ENCODE measurements around the gene TEP1. TPM values are rescaled to one million over a fixed set of nuclear protein-coding genes. Genes with fewer than 3 reads are reported as not detected.
"Not testable (repeated sequence)": the region's sequence is repeated elsewhere in the genome, so short reads cannot be mapped to it uniquely, and the experiment has no call there.

TEP1 gene
- 18.6 TPM for polyA plus RNA-seq (2012; ENCODE audit: insufficient read depth, insufficient read length)

GRCh38 chr14:20412876-20413743 is at the start of gene TEP1:
Gene TEP1 (minus strand): TSS chr14:20413501. CDS start chr14:20408439, 5,062 bp downstream.
- DNase-seq (ENCODE audit: low read depth, low spot score), result peak; percentile 52

GRCh38 chr14:20461225-20462141 is 48.2 kb upstream of the TEP1 start, which contains the start of gene PIP4P1:
Gene PIP4P1 (minus strand): TSS chr14:20461434. CDS start chr14:20461325, 109 bp downstream.
- H3K4me3 ChIP-seq (ENCODE audit: low read length), result peak within 1 kb of the TSS; percentile 90
- peak; percentile 100 for DNase-seq (ENCODE audit: low read depth, low spot score)

More at GRCh38 chr14:20412876-20413743, at the start of gene TEP1:
- H3K4me3 ChIP-seq (ENCODE audit: low read length), result peak within 1 kb of the TSS; percentile 85

- peak overlapping the region; percentile 90 for H3K4me3 ChIP-seq (ENCODE audit: low read length)
- no peak for DNase-seq (ENCODE audit: low read depth, low spot score)
Measured at GRCh38 chr14:20460458-20461224, 47.3 kb upstream of the TEP1 start.

GRCh38 chr14:20458031-20458789 is 44.9 kb upstream of the TEP1 start:
- H3K4me3 ChIP-seq (ENCODE audit: low read length), result no peak overlapping the region
- DNase-seq (ENCODE audit: low read depth, low spot score), result no peak

- no peak for DNase-seq (ENCODE audit: low read depth, low spot score)
- no peak overlapping the region for H3K4me3 ChIP-seq (ENCODE audit: low read length)
Measured at GRCh38 chr14:20456971-20457370, 43.7 kb upstream of the TEP1 start.

GRCh38 chr14:20455355-20456300 is 42.3 kb upstream of the TEP1 start:
- peak overlapping the region; percentile 97 for H3K4me3 ChIP-seq (ENCODE audit: low read length)
- DNase-seq (ENCODE audit: low read depth, low spot score), result no peak

- H3K4me3 ChIP-seq (ENCODE audit: low read length), result peak within 1 kb of the TSS; percentile 97
- peak; percentile 99 for DNase-seq (ENCODE audit: low read depth, low spot score)
Measured at GRCh38 chr14:20454516-20455354, 41.4 kb upstream of the TEP1 start, which contains the start of the genes APEX1 and OSGEP. Gene APEX1 (plus strand): TSS chr14:20455226. CDS start chr14:20455646, 420 bp downstream. Gene OSGEP (minus strand): TSS chr14:20454812. CDS start chr14:20454683, 129 bp downstream.

- not testable (repeated sequence) for DNase-seq (ENCODE audit: low read depth, low spot score); H3K4me3 ChIP-seq (ENCODE audit: low read length)
Measured at GRCh38 chr14:20452831-20453230, 39.5 kb upstream of the TEP1 start.

GRCh38 chr14:20446889-20447288 is 33.6 kb upstream of the TEP1 start:
- DNase-seq (ENCODE audit: low read depth, low spot score), result no peak
- no peak overlapping the region for H3K4me3 ChIP-seq (ENCODE audit: low read length)

- DNase-seq (ENCODE audit: low read depth, low spot score), result not testable (repeated sequence)
Measured at GRCh38 chr14:20443650-20444049, 30.3 kb upstream of the TEP1 start.

GRCh38 chr14:20441461-20441860 is 28.2 kb upstream of the TEP1 start:
- no peak for DNase-seq (ENCODE audit: low read depth, low spot score)
- H3K4me3 ChIP-seq (ENCODE audit: low read length), result no peak overlapping the region

More at GRCh38 chr14:20443650-20444049, 30.3 kb upstream of the TEP1 start:
- not testable (repeated sequence) for H3K4me3 ChIP-seq (ENCODE audit: low read length)

GRCh38 chr14:20440882-20441281 is 27.6 kb upstream of the TEP1 start:
- no peak overlapping the region for H3K4me3 ChIP-seq (ENCODE audit: low read length)
- no peak for DNase-seq (ENCODE audit: low read depth, low spot score)

- DNase-seq (ENCODE audit: low read depth, low spot score), result no peak
- no peak overlapping the region for H3K4me3 ChIP-seq (ENCODE audit: low read length)
Measured at GRCh38 chr14:20440465-20440864, 27.2 kb upstream of the TEP1 start.

- no peak for DNase-seq (ENCODE audit: low read depth, low spot score)
- no peak overlapping the region for H3K4me3 ChIP-seq (ENCODE audit: low read length)
Measured at GRCh38 chr14:20438664-20439063, 25.4 kb upstream of the TEP1 start.

GRCh38 chr14:20436363-20436755 is 23.1 kb upstream of the TEP1 start:
- DNase-seq (ENCODE audit: low read depth, low spot score), result no peak
- no peak overlapping the region for H3K4me3 ChIP-seq (ENCODE audit: low read length)

Data from Jurkat, Clone E6-1 (cell line).